Stimulated activated CD4-positive, alpha-beta T cell treated with anti-CD3 and anti-CD28 coated beads, Interleukin-15, amount 100 ng/mL, for 1 hour (primary cell): ENCODE data around the gene NPNT.

Source experiments
- DNase-seq, 2 donors: peaks; one replicate each; pipeline ENCODE4 v3.0.0-alpha.2; 2020; ENCODE audit warnings: low read depth in 1 of 2, low spot score in 1 of 2

NPNT gene

DNA sequence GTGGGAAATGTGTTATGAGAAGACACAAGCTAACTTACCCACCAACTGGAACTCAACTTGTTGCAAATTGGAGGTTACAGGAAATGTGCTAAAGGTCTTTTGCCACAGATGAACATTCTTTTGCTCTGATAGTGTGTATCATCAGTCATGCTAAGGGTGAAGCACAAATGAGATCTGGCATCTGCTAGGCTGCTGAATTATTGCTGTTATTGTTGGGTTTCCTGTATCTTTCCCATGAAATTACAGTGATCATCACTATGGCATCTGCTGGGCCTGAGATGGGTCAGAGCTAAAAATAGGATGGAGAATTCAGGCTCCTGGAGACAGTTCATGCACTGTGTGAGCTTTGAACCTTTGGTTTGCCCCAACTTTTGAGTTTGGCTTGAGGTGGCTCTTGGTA, 124.5 kb downstream of the NPNT start:
- DNase-seq, result no peak
